HG03432 (cell line): ENCODE data around the gene BEST2.
"Not testable (repeated sequence)": the region's sequence is repeated elsewhere in the genome, so short reads cannot be mapped to it uniquely, and the experiment has no call there.

Experiments used
- ATAC-seq: cut with Tn5 transposase; IDR thresholded peaks from one replicate; pipeline ENCODE4 v1.9.1; 2021; ENCODE audit warnings: mild to moderate bottlenecking, moderate library complexity; ENCODE audit not compliant: unreplicated experiment

Gene BEST2

GRCh38 chr19:12797141-12797587 is 45.6 kb downstream of the BEST2 start:
- no peak for ATAC-seq

GRCh38 chr19:12797607-12798006 is 46.0 kb downstream of the BEST2 start:
- not testable (repeated sequence) for ATAC-seq

GRCh38 chr19:12799742-12800465 is 48.3 kb downstream of the BEST2 start:
- no peak for ATAC-seq

GRCh38 chr19:12800466-12800770 is 48.8 kb downstream of the BEST2 start:
- ATAC-seq = no peak

GRCh38 chr19:12800923-12801465 is 49.4 kb downstream of the BEST2 start:
- ATAC-seq = no peak

GRCh38 chr19:12801466-12802266 is 50.1 kb downstream of the BEST2 start, which contains the start of the genes PRDX2 and THSD8:
TSS of gene PRDX2 (minus strand) at chr19:12801800. CDS start at chr19:12801261, 539 bp downstream.
TSS of gene THSD8 (plus strand) at chr19:12802069. CDS start at chr19:12802072, 3 bp downstream.
- ATAC-seq = no peak

- no peak for ATAC-seq
These were observed 50.9 kb downstream of the BEST2 start for GRCh38 chr19:12802267-12803106.

- ATAC-seq = no peak
These were observed 52.5 kb downstream of the BEST2 start for GRCh38 chr19:12804051-12804450.

- peak; percentile 83 for ATAC-seq
These were observed 54.9 kb downstream of the BEST2 start, which contains the start of gene RNASEH2A for GRCh38 chr19:12806242-12807081. TSS of gene RNASEH2A (plus strand) at chr19:12806584. CDS start at chr19:12806674, 90 bp downstream.
